HepG2 (cell line): Measurements from ENCODE around the gene COA3.

ENCODE experiments used
- RFX1 ChIP-seq: fragments of 450-650 bp; IDR thresholded peaks from 2 replicates; pipeline ENCODE4 v1.6.1; 2017
- SALL1 ChIP-seq: sonication (generic); formaldehyde crosslinking; IDR thresholded peaks from 2 replicates; pipeline ENCODE4 v1.8.0; 2022; ENCODE audit warnings: mild to moderate bottlenecking, missing genetic modification reagents
- ZNF619 ChIP-seq: sonication (generic); formaldehyde crosslinking; IDR thresholded peaks from 2 replicates; pipeline ENCODE4 v1.4.0; 2020; ENCODE audit warnings: mild to moderate bottlenecking, missing genetic modification reagents
- ZNF780A ChIP-seq: sonication (generic); formaldehyde crosslinking; IDR thresholded peaks from 2 replicates; pipeline ENCODE4 v1.8.0; 2022; ENCODE audit warnings: mild to moderate bottlenecking, missing genetic modification reagents, moderate library complexity

- TF ChIP-seq RFX1 (no peak), ZNF780A (CRISPR knock-in tag) (no peak), ZNF619 (no peak), SALL1 (CRISPR knock-in tag) (no peak)
Measured at GRCh38 chr17:42781639-42782165, 16.8 kb downstream of the COA3 start.
